Fibroblast of mammary gland (primary cell): ENCODE measurements around the gene MCM8.

Experiments used
- DNase-seq: peaks from one replicate; pipeline ENCODE4 v3.0.0-alpha.2; 2010; ENCODE audit warnings: low read depth
- H3K4me3 ChIP-seq: 2 replicates; pipeline ENCODE4 v1.5.1; 2011; ENCODE audit warnings: low read depth, mild to moderate bottlenecking, low read length, moderate library complexity; ENCODE audit not compliant: control insufficient read depth
- CTCF ChIP-seq: conservative IDR thresholded peaks from 2 replicates; pipeline ENCODE4 v1.5.1; 2011; ENCODE audit warnings: low read depth, low read length, inconsistent platforms; ENCODE audit not compliant: control insufficient read depth, insufficient read depth

Gene MCM8

DNA sequence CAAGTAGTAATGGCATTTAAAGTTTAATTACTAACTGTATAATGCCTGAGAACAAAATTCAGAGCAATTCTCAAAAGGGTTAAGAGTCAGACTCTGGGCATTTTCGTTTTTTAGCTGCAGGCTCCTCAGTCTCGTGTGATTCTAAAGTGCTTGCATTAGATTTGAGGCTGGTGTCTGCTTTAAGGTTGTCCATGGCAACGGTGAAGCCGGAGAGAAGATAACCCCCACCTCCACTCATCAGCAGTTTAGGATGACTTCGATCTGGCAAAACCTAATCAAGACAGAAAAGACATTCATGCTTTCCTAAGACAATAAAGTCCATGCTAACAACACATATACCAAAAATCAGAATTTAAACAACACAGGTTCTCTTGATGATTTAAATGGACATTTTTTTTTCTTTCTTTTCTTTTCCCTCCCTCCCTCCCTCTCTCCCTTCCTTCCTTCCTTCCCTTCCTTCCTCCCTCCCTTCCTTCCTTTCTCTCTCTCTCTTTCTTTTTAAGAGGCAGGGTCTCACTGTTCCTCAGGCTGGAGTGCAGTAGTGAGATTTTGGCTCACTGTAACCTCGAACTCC, 11.9 kb upstream of the MCM8 start:
- H3K4me3 ChIP-seq = no peak overlapping the region
- DNase-seq = no peak
- no peak for TF ChIP-seq CTCF

DNA sequence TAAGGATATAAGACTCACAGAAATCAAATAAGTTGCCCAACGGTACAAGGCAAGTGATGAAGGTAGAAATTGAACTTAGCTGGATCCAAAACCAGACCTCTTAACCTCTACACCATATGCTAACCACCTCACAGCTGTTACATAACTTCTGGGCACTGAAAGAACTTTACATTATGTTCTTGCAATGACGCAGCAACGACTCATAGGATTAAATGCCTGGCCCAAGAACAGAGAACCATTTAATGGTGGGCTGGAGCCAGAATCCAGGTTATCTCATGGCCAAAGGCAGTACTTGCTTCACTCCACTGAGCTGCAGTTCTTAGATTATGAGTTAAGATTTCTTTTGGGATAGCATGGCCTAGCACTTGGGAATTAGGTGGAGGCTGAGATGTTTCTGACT, 4.5 kb upstream of the MCM8 start:
- H3K4me3 ChIP-seq = no peak overlapping the region
- DNase-seq = peak; percentile 95
- no peak for TF ChIP-seq CTCF

DNA sequence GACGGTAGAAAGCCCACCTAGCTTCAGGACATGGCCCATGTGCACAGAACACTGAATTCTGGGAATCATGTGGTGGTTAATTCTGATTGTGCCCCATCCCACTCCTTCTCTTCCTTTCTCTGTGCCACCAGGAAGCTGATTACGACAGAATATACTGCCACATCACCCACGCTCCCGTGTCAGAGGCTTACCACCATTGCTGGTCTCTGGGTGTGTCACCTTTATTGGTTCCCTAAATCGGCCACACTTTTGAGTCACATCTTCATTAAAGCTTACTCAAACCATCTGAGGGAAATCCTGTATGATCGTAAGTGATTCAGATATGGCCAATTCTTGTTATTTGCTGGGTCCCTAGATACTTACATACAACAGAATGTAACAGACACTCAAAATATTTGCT, 3.2 kb upstream of the MCM8 start:
- no peak for TF ChIP-seq CTCF
- peak; percentile 83 for DNase-seq
- no peak overlapping the region for H3K4me3 ChIP-seq

- DNase-seq = no peak
- H3K4me3 ChIP-seq = peak overlapping the region; percentile 96
- TF ChIP-seq CTCF = no peak
Measured at GRCh38 chr20:5949943-5950270, 545 bp upstream of the MCM8 start.

DNA sequence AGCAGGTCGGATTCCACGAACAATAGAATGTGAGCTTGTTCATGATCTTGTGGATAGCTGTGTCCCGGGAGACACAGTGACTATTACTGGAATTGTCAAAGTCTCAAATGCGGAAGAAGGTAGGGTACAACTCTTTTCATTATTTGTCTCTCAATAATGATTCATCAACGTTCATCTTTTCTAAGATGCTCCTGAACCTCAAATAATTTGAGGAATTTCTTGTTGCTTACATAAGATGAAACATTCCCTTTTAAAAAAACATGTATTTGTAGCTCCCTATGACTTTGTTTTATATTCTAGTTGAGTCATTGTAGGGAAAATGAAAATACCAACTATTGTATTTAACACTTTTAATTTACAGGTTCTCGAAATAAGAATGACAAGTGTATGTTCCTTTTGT, 17.0 kb downstream of the MCM8 start:
- no peak overlapping the region for H3K4me3 ChIP-seq
- TF ChIP-seq CTCF = no peak

GRCh38 chr20:5968462-5968861, 18.0 kb downstream of the MCM8 start:
- H3K4me3 ChIP-seq = no peak overlapping the region
- no peak for TF ChIP-seq CTCF
- DNase-seq = no peak

More for the DNA sequence above, 17.0 kb downstream of the MCM8 start:
- DNase-seq = no peak

DNA sequence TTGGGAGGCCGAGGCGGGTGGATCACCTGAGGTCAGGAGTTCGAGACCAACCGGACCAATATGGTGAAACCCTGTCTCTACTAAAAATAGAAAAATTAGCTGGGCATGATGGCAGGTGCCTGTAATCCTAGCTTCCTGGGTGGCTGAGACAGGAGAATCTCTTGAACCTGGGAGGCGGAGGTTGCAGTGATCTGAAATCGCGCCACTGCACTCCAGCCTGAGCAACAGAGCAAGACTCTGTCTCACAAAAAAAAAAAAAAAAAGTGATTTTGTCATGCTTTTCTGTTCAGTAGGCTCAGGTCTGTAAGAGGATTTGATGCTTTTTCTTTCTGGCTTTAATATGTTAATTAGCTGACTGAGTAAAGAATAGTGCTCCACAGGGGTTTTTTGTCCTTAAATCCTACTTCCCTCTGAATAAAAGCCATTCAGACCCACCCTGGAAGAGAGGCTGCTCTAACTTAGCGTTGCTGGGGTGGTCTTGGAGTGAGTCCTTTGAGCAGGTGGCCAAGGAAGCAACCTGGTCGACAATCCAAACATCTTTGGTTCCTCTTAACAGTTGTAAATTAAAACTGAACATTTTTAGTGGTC, 19.0 kb downstream of the MCM8 start:
- no peak for DNase-seq
- TF ChIP-seq CTCF = no peak
- H3K4me3 ChIP-seq = no peak overlapping the region
